ENCODE measurements around the gene KCTD4. TPM values are rescaled to one million over a fixed set of nuclear protein-coding genes. Genes with fewer than 3 reads are reported as not detected.
"Not testable (repeated sequence)": the region's sequence is repeated elsewhere in the genome, so short reads cannot be mapped to it uniquely, and the experiment has no call there.

Gene KCTD4
- not detected for total RNA-seq
- long read RNA-seq = 0 reads

DNA sequence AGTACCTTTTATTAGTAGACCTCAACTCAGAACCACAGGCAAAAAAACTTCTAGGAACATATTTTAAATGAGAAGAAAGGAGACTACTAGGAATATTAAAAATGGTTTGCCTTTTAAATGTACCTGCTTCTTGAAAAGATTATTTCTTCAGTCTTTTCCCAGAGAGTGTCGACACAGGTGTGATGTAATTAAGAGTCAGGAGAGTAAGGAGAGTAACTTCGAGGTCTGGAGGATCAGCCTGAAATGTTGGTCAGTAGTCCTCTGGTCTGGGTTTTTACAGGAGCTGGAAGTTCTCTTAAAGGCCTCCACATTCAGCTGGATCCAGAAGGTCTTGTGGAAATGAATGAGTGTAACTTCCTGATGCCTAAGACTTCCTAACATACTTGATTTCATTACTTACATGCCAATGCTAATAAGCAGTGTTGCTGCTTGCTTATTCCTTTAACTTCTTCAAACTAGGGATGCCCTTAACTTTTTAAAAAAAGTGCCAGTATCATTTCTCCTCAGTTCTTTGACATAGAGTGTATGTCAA, at the start of gene KCTD4:
Gene KCTD4 (minus strand): TSS at position 345 of the 532 bp plus-strand sequence. CDS start 6,478 bp downstream, outside the sequence.
- intact Hi-C loops (cut with DNase I) = no loop called here
- ATAC-seq (ENCODE audit: poor library complexity) (no peak), DNase-seq (no peak)

DNA sequence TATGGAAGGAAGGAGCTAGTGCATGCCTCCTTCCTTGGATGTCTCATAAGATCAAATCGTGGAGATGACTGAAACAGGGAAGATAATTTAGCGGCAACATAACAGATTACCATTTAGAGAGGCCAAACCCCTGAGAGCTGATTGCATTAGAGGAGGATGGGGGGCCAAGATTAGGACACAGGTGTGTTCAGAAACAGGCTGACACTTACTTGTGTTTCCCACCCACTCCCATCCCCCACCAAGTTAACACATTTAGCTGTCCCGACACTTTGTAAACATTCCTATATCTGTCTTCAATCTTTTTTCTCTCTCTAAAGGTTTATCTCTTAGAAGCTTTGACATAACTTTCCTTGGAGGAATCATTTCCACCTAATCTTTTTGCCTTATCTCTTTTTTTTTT, 48.8 kb upstream of the KCTD4 start:
- ATAC-seq (ENCODE audit: poor library complexity) = no peak
- intact Hi-C loops (cut with DNase I) = no loop called here
- DNase-seq = no peak

DNA sequence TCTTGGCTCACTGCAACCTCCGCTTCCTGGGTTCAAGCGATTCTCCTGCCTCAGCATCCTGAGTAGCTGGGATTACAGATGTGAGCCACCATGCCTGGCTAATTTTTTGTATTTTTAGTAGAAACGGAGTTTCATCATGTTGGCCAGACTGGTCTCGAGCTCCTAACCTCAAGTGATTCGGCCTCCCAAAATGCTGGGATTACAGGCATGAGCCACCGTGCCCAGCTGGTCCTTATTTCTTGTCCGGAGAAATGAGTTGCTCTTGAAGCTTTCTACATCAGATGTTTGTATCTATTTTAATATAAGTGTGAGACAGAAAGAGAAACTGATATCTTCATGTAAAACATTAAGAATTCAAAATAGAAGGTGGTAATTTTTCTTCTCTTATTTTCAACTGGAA, 43.9 kb upstream of the KCTD4 start:
- ATAC-seq (ENCODE audit: poor library complexity); intact Hi-C loops (cut with DNase I); DNase-seq: not testable (repeated sequence)

DNA sequence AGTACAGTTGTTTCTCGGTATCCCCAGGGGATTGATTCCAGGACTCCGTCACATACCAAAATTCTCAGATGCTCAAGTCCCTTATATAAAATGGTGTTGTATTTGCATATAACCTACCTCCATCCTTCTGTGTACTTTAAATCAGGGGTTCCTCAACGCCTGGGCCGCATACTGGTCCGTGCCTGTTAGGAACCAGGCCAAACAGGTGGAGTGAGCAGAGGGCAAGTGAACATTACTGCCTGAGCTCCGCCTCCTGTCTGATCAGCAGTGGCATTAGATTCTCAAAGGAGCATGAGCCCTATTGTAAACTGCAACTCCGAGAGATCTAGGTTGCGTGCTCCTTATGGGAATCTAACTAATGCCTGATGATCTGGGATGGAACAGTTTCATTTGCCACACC, 42.2 kb upstream of the KCTD4 start:
- DNase-seq = no peak
- ATAC-seq (ENCODE audit: poor library complexity) = peak; percentile 38
- intact Hi-C loops (cut with DNase I) = no loop called here

DNA sequence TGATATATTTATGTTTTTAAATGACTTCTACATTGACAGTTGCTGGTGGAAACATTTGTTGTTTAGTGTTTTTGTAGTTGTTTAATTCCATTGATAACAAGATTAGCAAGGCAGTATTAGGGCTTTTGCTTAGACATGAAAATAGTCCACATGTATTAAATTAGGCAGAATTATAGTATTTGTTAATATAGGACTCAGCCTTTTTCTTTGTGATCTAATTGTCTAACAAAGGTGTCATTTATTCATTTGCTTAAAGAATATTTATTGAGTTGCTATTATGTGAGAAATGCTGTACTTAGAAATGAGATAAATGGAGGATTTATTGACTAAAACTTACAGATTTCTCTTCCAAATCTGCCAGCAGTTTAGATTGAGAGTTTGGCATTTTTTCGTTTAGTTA, 41.7 kb upstream of the KCTD4 start:
- no peak for DNase-seq
- no peak for ATAC-seq (ENCODE audit: poor library complexity)
- intact Hi-C loops (cut with DNase I) = no loop called here

DNA sequence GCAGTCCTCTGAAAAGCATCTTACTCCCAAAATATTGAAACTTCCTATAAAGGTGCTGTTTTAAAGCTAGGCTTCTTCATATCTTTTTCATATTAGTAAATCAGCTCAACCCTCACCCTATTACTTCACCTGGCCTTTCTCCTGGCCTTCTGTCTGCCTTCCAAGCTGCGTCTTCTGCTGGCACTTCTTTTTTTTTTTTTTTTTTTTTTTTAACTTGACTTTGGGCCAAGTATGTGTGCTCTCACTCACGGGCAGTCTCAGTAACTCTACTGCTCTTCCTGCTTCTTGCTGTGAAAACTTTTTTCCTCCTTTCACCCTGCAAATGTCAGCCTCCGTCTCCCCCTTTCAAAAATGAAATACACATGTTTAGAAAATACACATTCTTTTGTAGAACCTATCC, 41.2 kb upstream of the KCTD4 start:
- ATAC-seq (ENCODE audit: poor library complexity) (peak; percentile 83), DNase-seq (no peak)
- intact Hi-C loops (cut with DNase I) = no loop called here

DNA sequence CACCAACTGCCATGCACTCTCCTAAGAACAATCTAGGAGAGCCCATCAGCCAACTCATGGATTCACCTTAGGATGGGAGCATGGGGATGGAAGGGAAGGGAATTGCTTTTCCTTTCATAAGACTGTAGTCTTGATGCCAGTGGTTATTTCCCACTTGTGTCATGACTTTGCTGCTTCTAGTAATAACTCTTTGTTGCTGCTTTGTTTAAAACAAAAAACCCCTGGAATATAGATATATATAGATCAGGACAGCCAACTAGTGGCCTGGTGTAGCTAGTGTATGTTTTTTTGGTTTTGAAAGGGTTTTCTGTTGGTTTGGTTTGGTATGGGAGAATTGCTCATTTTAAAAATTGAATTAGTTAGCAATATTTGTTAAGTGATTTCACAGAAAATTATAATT, 39.3 kb upstream of the KCTD4 start:
- ATAC-seq (ENCODE audit: poor library complexity) = no peak
- intact Hi-C loops (cut with DNase I) = no loop called here
- no peak for DNase-seq

DNA sequence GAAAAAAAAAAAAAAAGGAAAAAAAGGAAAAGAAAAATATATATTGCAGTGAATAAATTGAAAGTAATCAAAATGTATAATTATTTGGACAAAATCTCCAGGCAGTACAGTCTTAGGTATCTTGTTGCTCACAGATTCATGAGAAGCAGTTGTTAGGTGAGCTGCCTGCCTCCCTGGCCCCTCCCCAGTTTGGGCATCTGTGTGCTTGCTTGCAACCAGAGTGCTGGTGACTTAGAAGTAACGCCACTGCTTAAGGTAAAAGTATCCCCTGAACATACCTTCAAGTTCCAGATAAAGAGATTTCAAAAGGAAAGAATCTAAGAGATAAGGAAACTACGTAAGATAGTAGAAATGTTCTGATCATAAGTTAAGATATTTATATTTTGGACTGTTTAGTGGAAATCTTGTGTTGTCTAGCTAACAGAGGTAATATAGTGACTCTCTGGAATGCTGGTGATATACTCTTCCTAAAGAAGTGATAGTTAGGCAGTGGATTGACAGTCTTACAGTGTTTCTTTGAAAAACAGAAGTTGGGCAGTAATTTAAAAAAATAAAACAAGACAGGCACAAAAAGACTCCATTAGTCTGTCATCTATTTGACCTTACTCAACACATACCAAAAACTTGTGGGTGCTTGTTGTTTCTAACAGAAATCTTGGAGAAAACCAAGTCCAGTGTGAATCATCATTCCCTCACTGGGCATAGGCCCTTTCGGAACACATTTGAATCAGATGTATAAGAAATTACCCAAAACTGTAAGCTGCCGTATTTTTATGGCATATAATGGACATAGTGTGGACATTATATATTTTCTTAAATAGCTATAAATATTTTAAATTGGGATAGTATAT, 38.3 kb upstream of the KCTD4 start:
- DNase-seq (no peak), ATAC-seq (ENCODE audit: poor library complexity) (no peak)
- intact Hi-C loops (cut with DNase I) = no loop called here

DNA sequence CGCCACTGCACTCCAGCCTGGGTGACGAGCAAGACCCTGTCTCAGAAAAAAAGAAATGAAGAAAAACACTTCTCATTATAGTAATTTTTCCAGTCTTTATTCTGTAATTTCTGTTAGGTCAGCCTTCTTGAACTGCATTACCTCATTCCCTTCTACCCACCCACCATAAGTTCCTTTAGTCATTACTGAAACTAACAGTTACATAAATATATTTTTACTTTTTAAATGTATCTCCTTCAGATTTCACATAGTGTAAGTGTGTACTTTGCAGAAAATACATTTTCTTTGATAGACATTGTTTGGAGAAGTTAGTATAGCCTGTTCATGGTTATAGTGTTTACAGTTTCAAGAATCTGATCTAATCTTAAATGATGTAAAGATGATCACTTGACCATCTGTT, 31.7 kb upstream of the KCTD4 start:
- no peak for ATAC-seq (ENCODE audit: poor library complexity)
- no peak for DNase-seq
- intact Hi-C loops (cut with DNase I) = no loop called here

DNA sequence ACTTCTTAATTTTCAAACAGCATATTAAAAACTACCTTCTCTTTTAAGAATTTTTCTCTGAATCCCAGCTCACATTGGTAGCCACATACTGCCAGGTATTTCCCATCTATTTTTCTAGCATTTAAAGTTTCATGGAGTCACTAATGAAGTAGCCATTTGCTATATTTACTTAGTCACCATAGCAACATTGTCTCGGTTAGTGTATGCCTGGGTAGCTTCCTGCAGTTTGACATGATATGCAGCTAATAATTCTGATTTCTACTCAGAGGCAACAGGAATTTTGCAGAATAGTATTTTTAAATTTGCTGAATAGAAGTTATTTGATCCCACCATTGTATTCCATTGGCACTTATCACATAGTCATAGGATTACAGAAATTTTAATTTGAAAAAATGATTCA, 30.9 kb upstream of the KCTD4 start:
- DNase-seq (no peak), ATAC-seq (ENCODE audit: poor library complexity) (no peak)
- intact Hi-C loops (cut with DNase I) = no loop called here

DNA sequence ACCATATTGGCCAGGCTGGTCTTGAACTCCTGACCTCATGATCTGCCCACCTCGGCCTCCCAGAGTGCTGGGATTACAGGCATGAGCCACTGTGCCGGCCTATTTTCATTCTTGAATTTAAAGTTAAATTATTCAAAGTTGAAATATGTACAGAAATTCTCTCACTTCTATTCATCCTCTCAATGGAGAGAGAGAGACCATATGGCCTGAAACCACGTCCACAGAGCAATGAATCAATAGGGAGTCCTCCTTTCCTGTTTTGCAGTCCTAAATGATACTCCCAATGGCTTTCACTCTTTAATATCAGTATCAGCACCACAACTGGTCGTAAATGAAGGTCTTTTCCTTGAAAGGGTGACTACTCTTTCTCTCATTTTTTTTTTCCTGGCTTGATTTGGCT, 30.5 kb upstream of the KCTD4 start:
- DNase-seq = no peak
- no peak for ATAC-seq (ENCODE audit: poor library complexity)
- intact Hi-C loops (cut with DNase I) = no loop called here

DNA sequence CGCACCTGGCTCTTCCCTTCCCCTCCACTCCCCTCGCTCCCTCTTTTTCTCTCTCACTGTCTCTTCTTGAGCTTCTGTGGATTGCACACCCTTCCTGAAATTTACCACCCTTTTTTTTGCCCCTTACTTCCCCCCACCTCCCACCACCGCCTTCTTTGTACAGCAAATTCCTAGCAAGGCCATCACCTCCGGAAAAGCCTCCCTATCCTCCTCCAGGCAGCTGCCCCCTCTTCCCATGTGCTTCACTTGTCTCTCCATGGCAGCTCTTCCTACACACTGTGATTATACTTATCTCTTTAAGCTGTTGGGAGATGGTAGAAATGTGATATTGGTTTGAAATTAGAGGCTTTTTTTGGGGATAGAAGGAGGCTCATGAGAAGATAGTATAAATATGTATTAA, 28.3 kb upstream of the KCTD4 start:
- ATAC-seq (ENCODE audit: poor library complexity) = no peak
- intact Hi-C loops (cut with DNase I) = no loop called here

DNA sequence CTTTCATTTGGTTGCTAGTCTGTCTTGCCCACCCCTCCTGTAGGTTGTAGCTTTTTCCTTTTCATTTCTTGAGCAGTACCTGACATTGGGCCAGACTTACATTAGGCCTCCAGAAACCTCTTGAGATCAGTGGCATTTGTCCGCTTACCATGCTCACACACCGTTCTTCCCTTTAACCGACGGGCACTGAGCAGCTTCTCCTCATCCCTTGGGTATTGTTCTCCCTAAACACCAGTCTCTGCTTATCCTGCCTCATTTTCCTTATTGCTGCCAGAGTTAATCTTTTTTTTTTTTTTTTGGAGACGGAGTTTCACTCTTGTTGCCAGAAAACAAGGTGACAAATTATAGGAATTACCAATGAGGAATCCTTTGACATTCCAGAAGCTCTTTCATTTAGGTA, 27.2 kb upstream of the KCTD4 start:
- intact Hi-C loops (cut with DNase I) = no loop called here
- DNase-seq = no peak
- no peak for ATAC-seq (ENCODE audit: poor library complexity)

More for the DNA sequence above, 28.3 kb upstream of the KCTD4 start:
- DNase-seq = no peak

DNA sequence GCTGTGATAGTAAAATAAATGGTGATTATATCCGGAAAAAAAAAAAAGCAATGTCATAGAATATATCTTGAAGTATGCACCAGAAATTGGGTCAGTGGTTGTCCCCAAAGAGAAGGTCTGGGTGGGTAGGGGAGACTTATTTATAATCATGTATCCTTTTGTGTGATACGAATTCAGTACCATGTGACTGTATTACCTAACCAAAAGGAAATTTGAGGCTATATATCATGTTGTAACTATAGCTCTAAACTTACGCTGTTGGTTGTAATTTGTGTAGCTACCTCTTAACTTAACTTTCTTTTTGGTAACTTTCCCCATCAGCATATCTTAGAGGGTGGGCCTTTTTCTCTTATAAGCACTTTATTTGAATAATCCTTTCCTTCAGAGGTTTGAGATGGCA, 25.2 kb upstream of the KCTD4 start:
- intact Hi-C loops (cut with DNase I) = no loop called here
- DNase-seq = no peak
- ATAC-seq (ENCODE audit: poor library complexity) = no peak

DNA sequence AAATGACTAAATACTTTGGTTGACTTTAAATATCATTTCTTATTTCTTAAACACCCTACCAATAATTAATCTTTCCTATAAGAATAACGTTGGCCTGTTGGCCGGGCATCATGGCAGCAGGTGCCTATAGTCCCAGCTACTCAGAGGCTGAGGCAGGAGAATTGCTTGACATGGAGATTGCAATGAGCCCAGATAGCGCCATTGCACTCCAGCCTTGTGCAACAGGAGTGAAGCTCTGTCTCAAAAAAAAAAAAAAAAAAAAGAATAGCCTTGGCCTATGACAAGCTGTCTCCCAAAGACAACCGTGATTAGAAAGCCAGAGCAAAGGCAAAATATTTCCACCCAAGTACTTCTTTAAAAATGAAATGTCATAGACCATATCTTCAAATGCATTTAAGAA, 24.5 kb upstream of the KCTD4 start:
- intact Hi-C loops (cut with DNase I) = no loop called here
- ATAC-seq (ENCODE audit: poor library complexity) (no peak), DNase-seq (no peak)

DNA sequence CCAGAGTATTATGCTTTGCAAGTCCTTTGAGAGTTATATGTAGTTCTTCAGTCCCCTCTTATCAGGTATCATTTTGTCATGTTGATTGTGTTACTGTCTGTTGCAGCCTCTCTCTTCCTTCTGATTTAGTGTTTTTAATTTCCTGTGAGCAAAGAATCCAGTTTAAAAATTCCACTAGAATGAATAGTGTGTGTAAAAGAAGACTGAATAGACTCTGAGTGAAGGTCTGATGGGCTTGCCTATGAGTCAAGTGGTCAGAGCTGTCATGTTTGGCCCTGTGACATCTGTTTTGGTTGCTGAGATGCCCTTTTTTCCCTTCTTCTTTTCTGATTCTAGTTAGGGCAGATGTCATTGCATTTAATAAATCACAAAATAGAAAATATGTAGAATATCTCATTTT, 23.3 kb upstream of the KCTD4 start:
- ATAC-seq (ENCODE audit: poor library complexity) = no peak

DNA sequence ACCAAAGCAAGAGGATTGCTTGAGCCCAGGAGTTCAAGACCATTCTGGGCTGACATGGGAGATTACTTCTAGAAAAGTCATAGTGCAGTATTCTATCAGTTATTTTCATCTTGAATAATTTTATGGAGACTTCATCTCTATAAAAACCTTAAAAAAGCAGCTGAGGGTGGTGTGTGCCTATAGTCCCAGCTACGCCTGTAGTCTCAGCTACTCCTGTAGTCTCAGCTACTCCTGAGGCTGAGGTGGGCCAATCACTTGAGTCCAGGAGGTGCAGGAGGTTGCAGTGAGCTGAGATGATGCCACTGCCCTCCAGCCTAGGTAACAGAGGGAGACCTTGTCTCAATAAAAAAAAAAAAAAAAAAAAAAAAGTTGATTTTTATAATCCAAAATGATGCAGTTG, 22.1 kb upstream of the KCTD4 start:
- ATAC-seq (ENCODE audit: poor library complexity) = no peak

More for the DNA sequence above, 23.3 kb upstream of the KCTD4 start:
- no peak for DNase-seq
- intact Hi-C loops (cut with DNase I) = no loop called here

DNA sequence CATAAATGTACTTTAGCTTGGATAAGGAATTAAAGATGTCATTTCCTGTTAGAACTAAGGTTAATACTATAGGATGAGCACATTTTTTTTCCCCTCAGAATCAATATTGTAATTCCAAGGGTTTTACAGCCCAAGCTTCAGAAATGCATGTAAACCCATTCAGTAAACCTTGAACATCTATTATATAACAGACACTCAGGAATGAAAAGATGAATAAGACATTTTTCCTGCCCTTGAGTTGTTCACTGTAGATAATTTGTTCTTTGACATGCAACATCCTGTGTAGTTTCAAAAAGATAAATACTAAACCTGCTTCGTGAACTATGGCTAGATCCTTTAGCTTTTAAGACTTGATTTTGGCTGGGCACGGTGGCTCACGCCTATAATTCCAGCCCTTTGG, 21.7 kb upstream of the KCTD4 start:
- intact Hi-C loops (cut with DNase I) = no loop called here
- DNase-seq (no peak), ATAC-seq (ENCODE audit: poor library complexity) (no peak)

More for the DNA sequence above, 22.1 kb upstream of the KCTD4 start:
- intact Hi-C loops (cut with DNase I) = no loop called here
- no peak for DNase-seq

DNA sequence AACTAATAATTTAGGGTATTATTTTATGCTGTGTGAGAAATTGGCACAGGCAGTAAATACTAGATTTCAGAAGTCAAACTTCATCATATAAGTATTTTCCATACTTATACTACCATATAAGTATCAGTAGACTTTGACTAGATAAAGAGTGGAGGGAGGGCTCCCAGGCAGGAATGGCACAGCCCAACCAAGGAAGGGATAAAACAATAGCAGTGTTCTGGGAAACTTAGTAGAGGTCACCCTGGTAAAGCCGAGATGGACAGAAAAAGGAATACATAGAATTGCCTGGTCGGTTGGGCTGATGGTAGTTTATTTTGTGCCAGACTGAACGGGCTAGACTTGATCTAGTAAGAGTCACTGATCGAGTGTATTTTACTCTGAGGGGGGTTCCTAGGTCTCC, 19.6 kb upstream of the KCTD4 start:
- intact Hi-C loops (cut with DNase I) = no loop called here
- ATAC-seq (ENCODE audit: poor library complexity) (no peak), DNase-seq (no peak)

DNA sequence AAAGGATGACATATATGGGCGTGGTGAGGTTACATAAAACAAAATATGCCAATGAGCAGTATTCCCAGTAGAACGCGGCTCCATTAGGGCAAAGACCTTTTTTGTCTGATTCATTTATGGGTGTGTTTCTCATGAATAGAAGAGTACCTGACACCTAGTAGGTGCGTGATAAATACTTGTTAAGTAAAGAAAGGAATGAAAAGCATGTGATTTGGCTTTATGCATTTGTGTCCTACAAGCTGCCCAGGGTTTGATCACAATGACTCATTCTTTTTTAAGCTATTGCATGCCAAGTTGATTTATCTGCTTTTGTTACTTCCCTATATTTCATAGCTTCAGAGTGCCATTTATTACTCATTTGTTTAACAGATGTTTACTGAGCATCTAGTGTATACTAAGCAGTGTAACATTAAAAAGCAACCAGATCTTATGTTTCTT, 19.1 kb upstream of the KCTD4 start:
- intact Hi-C loops (cut with DNase I) = no loop called here
- ATAC-seq (ENCODE audit: poor library complexity) = no peak
- no peak for DNase-seq

All from Right ventricle myocardium superior (tissue), 1 donor.